ENCODE data around the gene TRIM66. TPM values are rescaled to one million over a fixed set of nuclear protein-coding genes. Genes with fewer than 3 reads are reported as not detected.
"Not testable (repeated sequence)": the region's sequence is repeated elsewhere in the genome, so short reads cannot be mapped to it uniquely, and the experiment has no call there.

TRIM66 gene
- total and polyA plus RNA-seq, 2 of the 8 experiments (the other 6 are each of a cell fraction or from before 2014, with no cell fraction given) = 3.1 to 3.5 TPM

- TF ChIP-seq SP2 (IDR thresholded peaks at IDR 0.05; ENCODE audit: low read length) = no peak
- no peak for TF ChIP-seq RAD21 (IDR thresholded peaks at IDR 0.05 in 1 of 2, conservative IDR thresholded peaks at IDR 0.05 in 1 of 2; ENCODE audit: low read depth in 2 of 2, low read length in 2 of 2)
- peak; percentile 59 for TF ChIP-seq ASH2L (IDR thresholded peaks at IDR 0.05; ENCODE audit: low read length)
- no peak for TF ChIP-seq CHD2 (IDR thresholded peaks at IDR 0.05; ENCODE audit: low read length)
- TF ChIP-seq RXRA (IDR thresholded peaks at IDR 0.05; ENCODE audit: insufficient read depth, low read depth, low read length) = no peak
- TF ChIP-seq, protein P1, sequence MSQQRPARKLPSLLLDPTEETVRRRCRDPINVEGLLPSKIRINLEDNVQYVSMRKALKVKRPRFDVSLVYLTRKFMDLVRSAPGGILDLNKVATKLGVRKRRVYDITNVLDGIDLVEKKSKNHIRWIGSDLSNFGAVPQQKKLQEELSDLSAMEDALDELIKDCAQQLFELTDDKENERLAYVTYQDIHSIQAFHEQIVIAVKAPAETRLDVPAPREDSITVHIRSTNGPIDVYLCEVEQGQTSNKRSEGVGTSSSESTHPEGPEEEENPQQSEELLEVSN (IDR thresholded peaks at IDR 0.05) = no peak
- TF ChIP-seq MAX (IDR thresholded peaks at IDR 0.05) = no peak
- TF ChIP-seq NANOG (IDR thresholded peaks at IDR 0.05; ENCODE audit: insufficient read depth, low read depth, low read length, poor library complexity, severe bottlenecking) = peak; percentile 88
- no peak for TF ChIP-seq CHD1 (IDR thresholded peaks at IDR 0.05; ENCODE audit: low read depth, low read length)
- no peak for TF ChIP-seq ZNF274 (IDR thresholded peaks at IDR 0.05; ENCODE audit: borderline replicate concordance, extremely low read depth, low read length)
- TF ChIP-seq SP4 (IDR thresholded peaks at IDR 0.05; ENCODE audit: low read length) = no peak
- TF ChIP-seq EGR1 (IDR thresholded peaks at IDR 0.05; ENCODE audit: borderline replicate concordance, low read depth, low read length) = no peak
Measured at GRCh38 chr11:8671193-8671612, 11.3 kb downstream of the TRIM66 start (continued).

DNA sequence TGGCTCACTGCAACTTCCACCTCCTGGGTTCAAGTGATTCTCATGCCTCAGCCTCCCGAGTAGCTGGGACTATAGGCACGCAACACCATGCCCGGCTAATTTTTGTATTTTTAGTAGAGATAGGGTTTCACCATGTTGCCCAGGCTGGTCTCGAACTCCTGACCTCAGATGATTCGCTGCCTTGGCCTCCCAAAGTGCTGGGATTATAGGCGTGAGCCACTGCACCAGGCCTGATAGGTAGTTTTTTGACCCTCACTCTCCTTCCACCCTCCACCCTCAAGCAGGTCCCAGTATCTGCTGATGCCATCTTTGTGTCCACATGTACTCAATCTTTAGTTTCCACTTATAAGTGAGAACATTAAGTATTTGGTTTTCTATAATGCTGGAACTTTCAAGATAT is 12.4 kb downstream of the TRIM66 start:
- ChIA-PET CTCF (ENCODE audit: partially characterized antibody) (interaction anchor here (2.0 kb wide), 1 partner anchor 67 kb away, joined by 8 read pairs; no protein-coding TSS in a partner anchor), POLR2A (ENCODE audit: partially characterized antibody) (interaction anchor here (1.2 to 5.0 kb wide), 4 partner anchors 13 to 37 kb away, joined by 3 to 103 read pairs (median 4); partner anchors contain the start of genes RPL27A and TRIM66)
- H2BK5ac ChIP-seq (ENCODE audit: low read depth, low read length) = peak overlapping the region; percentile 49; the same call in 1 of the 2 replicates
- H2BK20ac ChIP-seq (ENCODE audit: low read length); H2BK15ac ChIP-seq (ENCODE audit: low read length); H3K23ac ChIP-seq (ENCODE audit: insufficient read length); H3K27ac ChIP-seq (ENCODE audit: low read depth, low read length); H3K79me1 ChIP-seq (ENCODE audit: low read depth, low read length); FAIRE-seq; H3K4ac ChIP-seq (replicated peaks; ENCODE audit: insufficient read length, low read depth, low read length); DNase-seq (ENCODE audit: low read depth in 1 of 2, low spot score in 2 of 2); H3K18ac ChIP-seq (ENCODE audit: extremely low read depth, low read length); H2AFZ ChIP-seq (ENCODE audit: low read length); H3K9me3 ChIP-seq (ENCODE audit: insufficient read depth in 2 of 2, low read depth in 1 of 2, low read length in 1 of 2); H3K14ac ChIP-seq (ENCODE audit: insufficient read length); H3K4me3 ChIP-seq (ENCODE audit: extremely low read depth in 1 of 4, insufficient read depth in 2 of 4, low read depth in 3 of 4, low read length in 4 of 4); H2AK5ac ChIP-seq (ENCODE audit: low read depth, low read length); H3K79me2 ChIP-seq (ENCODE audit: control insufficient read depth in 1 of 2, insufficient read depth in 2 of 2, low read length in 2 of 2); H3K23me2 ChIP-seq (ENCODE audit: low read depth, low read length); H3K27me3 ChIP-seq (replicated peaks in 1 of 4; ENCODE audit: control insufficient read depth in 3 of 4, extremely low read depth in 1 of 4, insufficient read depth in 3 of 4, low read length in 3 of 4); H3K56ac ChIP-seq (replicated peaks; ENCODE audit: insufficient read length, low read depth, low read length); H4K5ac ChIP-seq (ENCODE audit: insufficient read length, low read depth, low read length); H4K8ac ChIP-seq (ENCODE audit: extremely low read depth, insufficient read depth, low read length); H3K36me3 ChIP-seq (ENCODE audit: control insufficient read depth in 2 of 4, insufficient read depth in 4 of 4, low read length in 3 of 4); H4K20me1 ChIP-seq (replicated peaks in 1 of 2; ENCODE audit: control insufficient read depth in 1 of 2, insufficient read depth in 2 of 2, low read length in 2 of 2); H3K9ac ChIP-seq (replicated peaks in 1 of 4; ENCODE audit: extremely low read depth in 1 of 4, low read depth in 3 of 4, low read length in 3 of 4); H3K4me2 ChIP-seq (ENCODE audit: insufficient read depth in 1 of 2, low read depth in 2 of 2, low read length in 2 of 2); H4K91ac ChIP-seq (replicated peaks; ENCODE audit: insufficient read length, low read length): not testable (repeated sequence)
- WGBS, 2 experiments (ENCODE audit: extremely low coverage in 1 of 2, insufficient coverage in 1 of 2, insufficient read length in 1 of 2, insufficient replicate concordance in 2 of 2, low coverage in 1 of 2, low lambda C conversion rate in 2 of 2, missing lambda C conversion rate in 1 of 2) = 90% methylated on average over 6 of the region's 6 CpGs; no CpG with 5 or more reads in 1 of the 2 experiments
- H2BK12ac ChIP-seq (ENCODE audit: low read depth, low read length) = peak overlapping the region; percentile 84; the same call in 1 of the 2 replicates
- peak overlapping the region; percentile 80 for H2BK120ac ChIP-seq (replicated peaks; ENCODE audit: low read depth, low read length)
- H3K4me1 ChIP-seq (replicated peaks in 1 of 4; ENCODE audit: control insufficient read depth in 3 of 4, insufficient read depth in 4 of 4, low read length in 3 of 4) = peaks cover 10 to 15% (median 12%) of the 10 kb centered on the region in 4 experiments; a peak in 6 of 7 replicates
